HCT116 (cell line): ENCODE data around the gene ERBB4. TPM values are rescaled to one million over a fixed set of nuclear protein-coding genes. Genes with fewer than 3 reads are reported as not detected.

Source experiments
- ATAC-seq: fragments of 200-7000 bp; cut with Tn5 transposase; 2 replicates; pipeline ENCODE4 v1.9.1; 2020; ENCODE audit warnings: mild to moderate bottlenecking, moderate library complexity
- BruUV-seq: library from RNA; stranded (reverse); fragments of 400-500 nt; replicated peaks from 2 replicates; lab custom pipeline; 2021; lab: Mats Ljungman, UMichigan
- CTCF ChIA-PET: fragments of 300-600 bp; sonication (Branson Sonifier 250); formaldehyde crosslinking; loops from one replicate; lab custom pipeline; 2021; ENCODE audit warnings: antibody characterized with exemption; lab: Charles Lee
- POLR2A ChIA-PET: fragments of 300-600, 350-600 bp; sonication (Branson Sonifier 250); formaldehyde crosslinking; loops from one replicate; lab custom pipeline; 2021; ENCODE audit warnings: antibody characterized with exemption; lab: Charles Lee
- RAD21 ChIA-PET, 2 experiments: fragments of 300-600 bp; sonication (Branson Sonifier 250); formaldehyde crosslinking; loops; one replicate each; lab custom pipeline; 2023; ENCODE audit warnings: low total read pairs in 2 of 2; ENCODE audit not compliant: uncharacterized antibody in 2 of 2, unreplicated experiment in 2 of 2, low non-redundant PET in 1 of 2; lab: Charles Lee
- DNase-seq: peaks from one replicate; pipeline ENCODE4 v3.0.0-alpha.2; 2010; ENCODE audit warnings: low read depth, low spot score
- H2AFZ ChIP-seq: fragments of 200-600 bp; shearing (Covaris generic), sonication (generic); 2 replicates; pipeline ENCODE4 v1.6.1; 2017; ENCODE audit warnings: low read depth, mixed run types, mixed read lengths, antibody characterized with exemption, low read length; ENCODE audit not compliant: poor library complexity, severe bottlenecking
- H3K27ac ChIP-seq: 2 replicates; pipeline ENCODE4 v1.5.1; 2012; ENCODE audit warnings: low read depth, low read length
- H3K27me3 ChIP-seq: fragments of 200-600 bp; sonication (generic); 2 replicates; pipeline ENCODE4 v1.6.1; 2016; ENCODE audit warnings: mixed run types, low read length, mixed read lengths; ENCODE audit not compliant: insufficient read depth
- H3K36me3 ChIP-seq, 2 experiments: fragments of 200-500 bp in 1 of 2; fragments of 200-600 bp in 1 of 2; sonication (Bioruptor generic) in 1 of 2; sonication (generic) in 1 of 2; 2 replicates each; pipeline versions ENCODE4 v1.5.1 to v1.6.1; 2014 to 2016; ENCODE audit warnings: low read length in 2 of 2, inconsistent platforms in 1 of 2, mixed read lengths in 1 of 2, mixed run types in 1 of 2; ENCODE audit not compliant: insufficient read depth in 2 of 2, control insufficient read depth in 1 of 2
- H3K4me1 ChIP-seq, 2 experiments: fragments of 200-600 bp in 1 of 2; sonication (generic) in 1 of 2; 2 replicates each; pipeline versions ENCODE4 v1.5.1 to v1.6.1; 2012 to 2017; ENCODE audit warnings: low read length in 2 of 2, inconsistent platforms in 1 of 2, mild to moderate bottlenecking in 1 of 2, mixed read lengths in 1 of 2, mixed run types in 1 of 2, moderate library complexity in 1 of 2; ENCODE audit not compliant: insufficient read depth in 2 of 2, control insufficient read depth in 1 of 2
- H3K4me2 ChIP-seq: fragments of 200-600 bp; sonication (generic); 2 replicates; pipeline ENCODE4 v1.6.1; 2017; ENCODE audit warnings: mixed run types, low read length, mixed read lengths
- H3K4me3 ChIP-seq, 2 experiments: fragments of 200-600 bp in 1 of 2; sonication (generic) in 1 of 2; replicated peaks in 1 of 2; 2 replicates each; pipeline ENCODE4 v1.5.1; 2011 to 2016; ENCODE audit warnings: low read length in 2 of 2, control low read depth in 1 of 2, low read depth in 1 of 2, mild to moderate bottlenecking in 1 of 2, mixed read lengths in 1 of 2, mixed run types in 1 of 2
- H3K79me2 ChIP-seq: fragments of 200-600 bp; sonication (generic); 2 replicates; pipeline ENCODE4 v1.6.1; 2017; ENCODE audit warnings: mild to moderate bottlenecking, mixed run types, low read length, moderate library complexity, mixed read lengths; ENCODE audit not compliant: insufficient read depth
- H3K9ac ChIP-seq: fragments of 200-600 bp; sonication (generic); 2 replicates; pipeline ENCODE4 v1.6.1; 2016; ENCODE audit warnings: low read length, mixed read lengths
- H3K9me2 ChIP-seq: fragments of 200-600 bp; sonication (generic), shearing (Covaris generic); 2 replicates; pipeline ENCODE4 v1.6.1; 2017; ENCODE audit warnings: mixed run types, mild to moderate bottlenecking, moderate library complexity; ENCODE audit not compliant: insufficient read depth
- H3K9me3 ChIP-seq, 2 experiments: fragments of 200-500 bp in 1 of 2; fragments of 200-600 bp in 1 of 2; sonication (Bioruptor generic) in 1 of 2; sonication (generic) in 1 of 2; 2 replicates each; pipeline ENCODE4 v1.6.1; 2014 to 2017; ENCODE audit warnings: low read length in 2 of 2, mixed read lengths in 2 of 2, inconsistent platforms in 1 of 2, low read depth in 1 of 2, mild to moderate bottlenecking in 1 of 2, mixed run types in 1 of 2, moderate library complexity in 1 of 2; ENCODE audit not compliant: control insufficient read depth in 1 of 2, insufficient read depth in 1 of 2
- H4K20me1 ChIP-seq: fragments of 200-600 bp; sonication (generic), shearing (Covaris generic); 2 replicates; pipeline ENCODE4 v1.6.1; 2017; ENCODE audit warnings: mixed run types, mild to moderate bottlenecking, moderate library complexity; ENCODE audit not compliant: insufficient read depth
- CBX3 ChIP-seq: IDR thresholded peaks from 2 replicates; pipeline ENCODE4 v1.6.1; 2012; ENCODE audit warnings: low read depth
- CEBPB ChIP-seq: IDR thresholded peaks from 2 replicates; pipeline ENCODE4 v1.6.1; 2012; ENCODE audit warnings: low read depth
- CTCF ChIP-seq, 3 experiments: fragments of 200-600 bp in 1 of 3; sonication (generic) in 1 of 3; IDR thresholded peaks in 2 of 3; conservative IDR thresholded peaks in 1 of 3; 2 replicates each; pipeline ENCODE4 v1.5.1; 2012 to 2017; ENCODE audit warnings: low read depth in 2 of 3, low read length in 2 of 3, antibody characterized with exemption in 1 of 3, borderline replicate concordance in 1 of 3, control low read depth in 1 of 3, mild to moderate bottlenecking in 1 of 3, mixed read lengths in 1 of 3, mixed run types in 1 of 3, moderate library complexity in 1 of 3; ENCODE audit not compliant: insufficient read depth in 1 of 3
- EGR1 ChIP-seq: IDR thresholded peaks from 2 replicates; pipeline ENCODE4 v1.6.1; 2012; ENCODE audit warnings: low read depth
- ELF1 ChIP-seq: IDR thresholded peaks from 2 replicates; pipeline ENCODE4 v1.6.1; 2012; ENCODE audit warnings: low read depth, borderline replicate concordance
- EZH2phosphoT487 ChIP-seq: fragments of 200-600 bp; IDR thresholded peaks from 2 replicates; pipeline ENCODE4 v1.6.1; 2018; ENCODE audit warnings: antibody characterized with exemption, borderline replicate concordance
- MAX ChIP-seq: IDR thresholded peaks from 2 replicates; pipeline ENCODE4 v1.6.1; 2012
- RAD21 ChIP-seq: IDR thresholded peaks from 2 replicates; pipeline ENCODE4 v1.6.1; 2012; ENCODE audit warnings: low read depth, mild to moderate bottlenecking
- SIN3A ChIP-seq: IDR thresholded peaks from 2 replicates; pipeline ENCODE4 v1.6.1; 2012; ENCODE audit warnings: low read depth
- TCF7L2 ChIP-seq: IDR thresholded peaks from 2 replicates; pipeline ENCODE4 v1.7.0; 2011; ENCODE audit warnings: borderline replicate concordance, inconsistent platforms; ENCODE audit not compliant: insufficient read depth, insufficient read length; ENCODE audit errors: extremely low read depth
- YY1 ChIP-seq: IDR thresholded peaks from 2 replicates; pipeline ENCODE4 v1.6.1; 2011; ENCODE audit warnings: low read length, low read depth, moderate library complexity, mild to moderate bottlenecking; ENCODE audit not compliant: insufficient replicate concordance; ENCODE audit errors: extremely low read depth
- ZNF274 ChIP-seq: fragments of 200-500 bp; sonication (Bioruptor generic); IDR thresholded peaks from 2 replicates; pipeline ENCODE4 v1.6.1; 2014; ENCODE audit warnings: mild to moderate bottlenecking, low read depth, low read length, inconsistent platforms
- intact Hi-C: fragments of 100-400 bp; cut with micrococcal nuclease; formaldehyde crosslinking; loops from 2 replicates; pipeline ENCODE4 v1.10.0; 2022
- total RNA-seq: library from RNA; stranded (reverse); gene quantifications from one replicate; pipeline ENCODE4 v1.2.1, GENCODE V29; 2021; ENCODE audit not compliant: unreplicated experiment

Gene ERBB4
- total RNA-seq, 1 experiment from 2014 or later, result 0.10 TPM

- TF ChIP-seq CTCF (IDR thresholded peaks at IDR 0.05 in 2 of 3, conservative IDR thresholded peaks at IDR 0.05 in 1 of 3; ENCODE audit: borderline replicate concordance in 1 of 3, insufficient read depth in 1 of 3, low read depth in 2 of 3, low read length in 2 of 3) (no peak), MAX (no peak)
Measured at GRCh38 chr2:211463397-211463796, 1075.2 kb downstream of the ERBB4 start (continued).

- TF ChIP-seq CEBPB, result no peak
- no peak for TF ChIP-seq SIN3A
- no peak for TF ChIP-seq ELF1
- TF ChIP-seq EZH2phosphoT487, result no peak
- TF ChIP-seq TCF7L2, result no peak
- no peak for TF ChIP-seq RAD21
- TF ChIP-seq ZNF274, result no peak
- TF ChIP-seq EGR1, result no peak
- no peak for TF ChIP-seq YY1
- no peak for TF ChIP-seq CBX3
Measured at GRCh38 chr2:211458974-211459373, 1079.6 kb downstream of the ERBB4 start.

More at GRCh38 chr2:211458974-211459373, 1079.6 kb downstream of the ERBB4 start:
- RAD21 ChIA-PET, result no interaction called here
- intact Hi-C loops, result no loop called here
- H3K4me1 ChIP-seq, result no peaks in the 10 kb centered on the region
- H3K4me3 ChIP-seq, result no peak overlapping the region
- POLR2A ChIA-PET, result no interaction called here
- no peaks in the 10 kb centered on the region for H3K36me3 ChIP-seq
- CTCF ChIA-PET, result no interaction called here
- no TSS peak for BruUV-seq
- DNase-seq (no peak), ATAC-seq (no peak)
- no peaks in the 10 kb centered on the region for H3K27me3 ChIP-seq
- H2AFZ ChIP-seq, result no peak overlapping the region
- H3K9me3 ChIP-seq, result no peaks in the 10 kb centered on the region
- H3K4me2 ChIP-seq, result no peak overlapping the region
- H3K27ac ChIP-seq, result no peak overlapping the region
- H3K9ac ChIP-seq, result no peak overlapping the region
- H4K20me1 ChIP-seq, result no peaks in the 10 kb centered on the region
- no peaks in the 10 kb centered on the region for H3K79me2 ChIP-seq
- H3K9me2 ChIP-seq, result no peaks in the 10 kb centered on the region
